Middle frontal gyrus (tissue), 1 donor: ENCODE results near the gene CCDC136.
A peak's percentile ranks its signal among the peaks of the same experiment; 100 is the strongest.

Source experiments
- DNase-seq: peaks from one replicate; pipeline ENCODE4 v3.0.0-alpha.2; 2015; ENCODE audit warnings: low spot score; ENCODE audit errors: extremely low spot score

Gene CCDC136

GRCh38 chr7:128804484-128804883, 12.7 kb downstream of the CCDC136 start:
- DNase-seq: no peak

- no peak for DNase-seq
Observed at GRCh38 chr7:128805225-128805624, 13.5 kb downstream of the CCDC136 start.

GRCh38 chr7:128807191-128807590, 15.4 kb downstream of the CCDC136 start:
- DNase-seq: no peak

- no peak for DNase-seq
Observed at GRCh38 chr7:128809363-128809762, 17.6 kb downstream of the CCDC136 start.

- DNase-seq: no peak
Observed at GRCh38 chr7:128810473-128810872, 18.7 kb downstream of the CCDC136 start.

GRCh38 chr7:128810997-128811396, 19.2 kb downstream of the CCDC136 start:
- no peak for DNase-seq

GRCh38 chr7:128811631-128812430, 20.1 kb downstream of the CCDC136 start:
- DNase-seq: no peak

- no peak for DNase-seq
Observed at GRCh38 chr7:128812514-128813168, 20.9 kb downstream of the CCDC136 start.

- DNase-seq: peak; percentile 37
Observed at GRCh38 chr7:128814499-128814898, 22.7 kb downstream of the CCDC136 start.

GRCh38 chr7:128815289-128815942, 23.6 kb downstream of the CCDC136 start:
- DNase-seq: no peak

DNA sequence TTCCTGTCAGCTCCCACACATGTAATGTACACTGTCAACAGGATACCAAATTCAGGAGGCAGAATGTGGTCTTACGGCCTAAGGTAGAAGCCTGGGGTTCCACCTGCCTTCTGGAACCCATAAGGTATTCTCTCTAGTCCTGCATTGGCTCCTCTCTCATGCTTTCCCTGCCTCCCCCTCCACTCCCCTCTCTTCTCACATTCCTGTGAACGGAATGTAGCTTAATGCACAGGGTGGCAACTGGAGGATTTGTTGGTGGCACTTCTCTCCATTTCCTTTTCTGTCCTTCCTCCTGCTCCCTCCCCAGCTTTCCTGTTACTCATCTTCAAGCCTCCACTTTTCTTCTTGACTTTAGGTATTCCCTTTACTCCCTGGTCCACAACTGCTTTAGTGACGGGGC, 26.9 kb downstream of the CCDC136 start:
- DNase-seq: no peak

DNA sequence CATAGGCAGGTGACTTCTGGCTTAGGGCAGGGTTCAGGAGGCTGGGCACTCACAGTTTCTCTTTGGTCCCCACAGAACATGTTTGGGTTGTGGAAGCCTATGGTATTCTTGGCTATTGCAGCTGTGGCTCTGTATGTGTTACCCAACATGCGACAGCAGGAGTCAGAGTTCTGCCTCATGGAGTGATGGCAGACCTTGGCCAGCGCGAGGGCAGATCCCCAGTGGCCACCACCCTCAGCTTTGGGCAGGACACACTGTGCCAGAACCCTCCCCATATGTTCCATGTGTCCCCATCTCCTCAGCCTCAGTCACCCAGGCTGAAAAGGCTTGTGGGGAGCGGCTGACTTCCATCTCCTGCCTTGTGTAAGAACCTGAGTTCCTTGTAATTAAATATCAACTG, 30.0 kb downstream of the CCDC136 start:
- DNase-seq: no peak

DNA sequence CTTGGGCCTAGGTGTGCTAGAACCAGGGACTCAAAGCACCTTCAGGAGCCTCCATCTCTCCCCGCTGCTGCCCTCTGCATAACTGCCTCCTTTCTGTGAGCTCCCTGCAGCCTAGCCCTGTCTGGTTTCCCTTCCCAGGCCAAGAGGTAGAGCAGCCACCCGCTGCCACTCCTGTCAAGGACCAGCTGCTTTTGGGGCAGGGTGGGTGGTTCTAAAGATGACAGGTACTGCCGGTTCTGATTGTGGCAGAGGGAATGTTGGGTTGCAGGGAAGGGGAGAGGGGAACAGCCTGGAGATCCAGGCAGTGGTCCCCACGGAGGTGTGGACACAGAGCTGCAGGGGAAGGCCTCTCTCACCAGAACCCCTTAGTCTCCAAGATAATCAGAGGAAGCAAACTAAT, 34.7 kb downstream of the CCDC136 start:
- DNase-seq: no peak

DNA sequence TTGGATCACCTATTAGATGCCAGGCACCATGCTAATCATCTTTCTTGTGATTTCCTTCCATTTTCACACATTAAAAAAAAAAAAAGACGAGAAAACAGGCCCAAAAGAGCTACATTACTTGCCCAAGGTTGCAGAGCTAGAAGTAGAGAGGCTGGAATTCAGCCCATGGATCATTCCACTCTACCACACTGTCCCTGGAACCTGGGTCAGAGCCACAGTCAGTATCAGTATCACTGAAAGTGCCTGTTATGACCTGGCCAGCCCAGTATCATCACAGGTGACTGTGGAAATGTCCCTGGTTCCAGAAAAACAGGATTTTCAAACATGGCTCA, 35.1 kb downstream of the CCDC136 start:
- DNase-seq: no peak

GRCh38 chr7:128827248-128827958, 35.6 kb downstream of the CCDC136 start:
- no peak for DNase-seq

DNA sequence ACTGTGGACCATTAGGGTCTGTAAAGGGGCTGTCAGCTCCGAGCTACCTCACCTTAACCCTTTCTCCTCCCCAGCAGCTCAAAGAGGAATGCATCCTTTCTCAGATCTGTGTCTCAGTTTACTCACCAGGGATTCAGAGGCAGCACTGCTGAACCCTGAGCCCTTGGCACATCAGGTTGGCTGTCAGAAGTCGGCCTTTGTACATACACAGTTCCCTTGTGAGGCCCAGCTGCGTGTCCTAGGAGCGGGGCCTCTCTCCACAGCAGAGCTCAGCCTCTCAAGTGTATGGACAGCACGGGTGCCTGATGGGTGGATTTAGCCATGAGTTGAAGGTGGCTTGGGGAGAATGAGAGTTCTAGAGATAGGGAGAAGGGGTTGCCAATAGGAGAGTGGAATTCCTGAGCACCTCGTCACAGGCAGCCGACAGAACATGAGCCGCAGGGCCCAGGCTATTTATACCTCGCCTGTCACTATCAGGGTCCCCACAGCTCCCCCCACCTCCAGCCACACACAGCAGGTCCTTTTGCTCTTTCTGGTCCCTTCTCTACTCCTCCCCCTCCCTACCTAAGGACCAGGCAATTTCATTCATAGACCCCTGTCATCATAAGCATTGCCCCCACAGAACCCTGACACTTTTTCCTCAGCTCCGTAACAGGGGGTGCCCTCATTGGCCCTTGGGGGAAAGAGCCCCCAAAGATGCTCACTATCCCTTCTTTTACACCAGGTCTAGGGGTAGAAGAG, 36.4 kb downstream of the CCDC136 start:
- DNase-seq: no peak

DNA sequence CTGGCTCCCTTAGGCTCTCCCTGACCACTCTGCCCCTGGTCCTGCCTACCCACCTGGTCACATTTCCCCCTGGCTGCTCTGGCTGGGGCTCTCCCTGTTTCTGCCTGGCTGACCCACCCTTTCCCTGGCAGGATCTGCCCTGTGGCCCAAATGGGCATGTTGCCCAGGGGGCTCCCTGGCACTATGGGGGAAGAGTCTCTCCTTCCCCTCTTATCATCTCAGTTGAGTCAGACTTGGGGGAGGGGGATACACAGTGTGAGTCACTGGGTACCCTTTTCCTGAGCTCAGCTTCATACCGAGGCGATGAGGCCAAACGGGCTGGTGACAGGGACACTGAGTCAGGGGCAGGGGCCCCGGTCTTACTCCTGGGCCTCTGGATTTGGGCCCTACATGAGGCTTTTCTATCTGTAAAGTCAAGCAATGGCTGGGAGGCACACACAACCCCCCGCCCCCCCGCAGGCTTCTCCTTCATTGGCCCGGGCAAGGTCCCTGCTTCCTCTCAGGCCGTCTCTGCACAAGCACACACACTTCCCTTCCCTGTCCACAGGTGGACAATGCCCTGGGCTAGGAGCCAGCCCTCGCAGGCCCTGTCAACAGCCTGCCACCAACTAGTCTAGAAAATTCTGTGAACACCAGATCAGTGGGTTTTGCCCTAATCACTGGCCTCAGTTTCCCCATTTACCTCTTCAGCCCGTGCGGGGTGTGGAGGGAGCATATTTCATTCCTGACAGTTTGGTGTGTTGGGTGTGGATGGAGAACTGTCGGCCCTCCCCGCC, 37.8 kb downstream of the CCDC136 start:
- DNase-seq: no peak

DNA sequence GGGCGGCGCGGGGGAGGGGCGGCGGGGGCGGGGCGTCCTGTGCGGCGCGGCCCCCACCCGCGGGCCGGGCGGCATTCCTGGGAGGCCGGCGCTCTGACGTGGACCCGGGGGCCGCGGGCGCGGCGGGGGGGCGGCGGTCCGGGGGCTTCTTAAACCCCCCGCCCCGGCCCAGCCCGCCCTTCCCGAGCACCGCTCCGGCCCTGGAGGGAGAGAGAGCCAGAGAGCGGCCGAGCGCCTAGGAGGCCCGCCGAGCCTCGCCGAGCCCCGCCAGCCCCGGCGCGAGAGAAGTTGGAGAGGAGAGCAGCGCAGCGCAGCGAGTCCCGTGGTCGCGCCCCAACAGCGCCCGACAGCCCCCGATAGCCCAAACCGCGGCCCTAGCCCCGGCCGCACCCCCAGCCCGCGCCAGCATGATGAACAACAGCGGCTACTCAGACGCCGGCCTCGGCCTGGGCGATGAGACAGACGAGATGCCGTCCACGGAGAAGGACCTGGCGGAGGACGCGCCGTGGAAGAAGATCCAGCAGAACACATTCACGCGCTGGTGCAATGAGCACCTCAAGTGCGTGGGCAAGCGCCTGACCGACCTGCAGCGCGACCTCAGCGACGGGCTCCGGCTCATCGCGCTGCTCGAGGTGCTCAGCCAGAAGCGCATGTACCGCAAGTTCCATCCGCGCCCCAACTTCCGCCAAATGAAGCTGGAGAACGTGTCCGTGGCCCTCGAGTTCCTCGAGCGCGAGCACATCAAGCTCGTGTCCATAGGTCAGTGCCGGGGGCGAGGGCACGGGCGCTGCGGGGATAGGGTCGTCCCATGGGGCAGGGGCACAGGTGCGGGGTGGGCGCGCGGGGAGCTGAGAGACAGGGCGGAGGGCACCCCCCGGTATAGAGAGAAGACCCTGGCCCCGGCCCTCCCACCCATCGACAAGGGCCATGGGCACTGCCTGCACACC, 38.7 kb downstream of the CCDC136 start, which contains the start of gene FLNC:
Gene FLNC, plus strand, starts transcription at position 176 of the 947 bp plus-strand sequence. Its CDS starts 232 bp downstream, at position 408.
- no peak for DNase-seq
